H9 (cell line): ENCODE measurements around the gene CFH. TPM values are rescaled to one million over a fixed set of nuclear protein-coding genes. Genes with fewer than 3 reads are reported as not detected.

Experiments
- DNase-seq: peaks from one replicate; pipeline ENCODE4 v3.0.0-alpha.2; 2017
- H2AFZ ChIP-seq: one replicate; pipeline ENCODE4 v1.6.1; 2013; ENCODE audit warnings: mild to moderate bottlenecking, low read length, control low read depth, moderate library complexity
- H2AK5ac ChIP-seq: 2 replicates; pipeline ENCODE4 v1.6.1; 2013; ENCODE audit warnings: low read length, control low read depth, mixed read lengths; ENCODE audit not compliant: insufficient read length
- H2BK120ac ChIP-seq: one replicate; pipeline ENCODE4 v1.6.1; 2013; ENCODE audit warnings: low read depth, mild to moderate bottlenecking, low read length, control low read depth, inconsistent platforms; ENCODE audit not compliant: poor library complexity, severe bottlenecking
- H2BK12ac ChIP-seq: 2 replicates; pipeline ENCODE4 v1.6.1; 2013; ENCODE audit warnings: low read length, control low read depth, mixed read lengths, low read depth; ENCODE audit not compliant: insufficient read length
- H2BK15ac ChIP-seq: 2 replicates; pipeline ENCODE4 v1.6.1; 2013; ENCODE audit warnings: low read depth, low read length, control low read depth
- H2BK20ac ChIP-seq: one replicate; pipeline ENCODE4 v1.6.1; 2013; ENCODE audit warnings: low read depth, mild to moderate bottlenecking, low read length, control low read depth, inconsistent platforms; ENCODE audit not compliant: poor library complexity, severe bottlenecking
- H2BK5ac ChIP-seq: 2 replicates; pipeline ENCODE4 v1.6.1; 2013; ENCODE audit warnings: low read length, control low read depth, mixed read lengths; ENCODE audit not compliant: insufficient read length
- H3K14ac ChIP-seq: 2 replicates; pipeline ENCODE4 v1.6.1; 2013; ENCODE audit warnings: low read length, control low read depth; ENCODE audit not compliant: insufficient read depth
- H3K18ac ChIP-seq: 2 replicates; pipeline ENCODE4 v1.6.1; 2013; ENCODE audit warnings: low read depth, mild to moderate bottlenecking, mixed read lengths, low read length, control low read depth; ENCODE audit not compliant: insufficient read length
- H3K23ac ChIP-seq: 2 replicates; pipeline ENCODE4 v1.6.1; 2013; ENCODE audit warnings: low read length, control low read depth, mixed read lengths, low read depth; ENCODE audit not compliant: insufficient read length
- H3K23me2 ChIP-seq: 2 replicates; pipeline ENCODE4 v1.6.1; 2013; ENCODE audit warnings: low read depth, mild to moderate bottlenecking, mixed read lengths, low read length, control low read depth; ENCODE audit not compliant: insufficient read length, poor library complexity, severe bottlenecking
- H3K27ac ChIP-seq: 2 replicates; pipeline ENCODE4 v1.5.1; 2013; ENCODE audit warnings: low read length, control low read depth, mixed read lengths, low read depth; ENCODE audit not compliant: insufficient read length
- H3K27me3 ChIP-seq: 2 replicates; pipeline ENCODE4 v1.6.1; 2013; ENCODE audit warnings: low read length, control low read depth, inconsistent platforms; ENCODE audit not compliant: insufficient read depth
- H3K4ac ChIP-seq: 2 replicates; pipeline ENCODE4 v1.6.1; 2013; ENCODE audit warnings: low read depth, mild to moderate bottlenecking, control low read depth, inconsistent platforms, low read length, moderate library complexity
- H3K4me1 ChIP-seq: 2 replicates; pipeline ENCODE4 v1.6.1; 2013; ENCODE audit warnings: low read length, control low read depth, inconsistent platforms; ENCODE audit not compliant: insufficient read depth
- H3K4me2 ChIP-seq: 2 replicates; pipeline ENCODE4 v1.6.1; 2013; ENCODE audit warnings: low read length, control low read depth, mixed read lengths; ENCODE audit not compliant: insufficient read length, insufficient read depth
- H3K56ac ChIP-seq: 2 replicates; pipeline ENCODE4 v1.6.1; 2013; ENCODE audit warnings: low read depth, mild to moderate bottlenecking, mixed read lengths, low read length, control low read depth; ENCODE audit not compliant: insufficient read length
- H3K79me1 ChIP-seq: 2 replicates; pipeline ENCODE4 v1.6.1; 2013; ENCODE audit warnings: low read depth, mild to moderate bottlenecking, moderate library complexity, low read length, control low read depth, inconsistent platforms; ENCODE audit not compliant: insufficient read depth, poor library complexity, severe bottlenecking
- H3K79me2 ChIP-seq: 2 replicates; pipeline ENCODE4 v1.6.1; 2013; ENCODE audit warnings: low read length, control low read depth, inconsistent platforms; ENCODE audit not compliant: insufficient read depth
- H3K9ac ChIP-seq: 2 replicates; pipeline ENCODE4 v1.6.1; 2013; ENCODE audit warnings: low read length, control low read depth, mixed read lengths; ENCODE audit not compliant: insufficient read length; ENCODE audit errors: extremely low read depth
- H3K9me3 ChIP-seq: one replicate; pipeline ENCODE4 v1.6.1; 2013; ENCODE audit warnings: low read depth, low read length, inconsistent platforms; ENCODE audit not compliant: control insufficient read depth
- H3T11ph ChIP-seq: one replicate; pipeline ENCODE4 v1.6.1; 2013; ENCODE audit warnings: mild to moderate bottlenecking, low read length, control low read depth, inconsistent platforms
- H4K20me1 ChIP-seq: one replicate; pipeline ENCODE4 v1.6.1; 2013; ENCODE audit not compliant: control insufficient read depth, insufficient read length, insufficient read depth
- H4K5ac ChIP-seq: 2 replicates; pipeline ENCODE4 v1.6.1; 2013; ENCODE audit warnings: low read depth, mild to moderate bottlenecking, mixed read lengths, low read length, control low read depth; ENCODE audit not compliant: insufficient read length
- H4K8ac ChIP-seq: replicated peaks from 2 replicates; pipeline ENCODE4 v1.6.1; 2013; ENCODE audit warnings: low read length, control low read depth, mixed read lengths, low read depth; ENCODE audit not compliant: insufficient read length
- H4K91ac ChIP-seq: 2 replicates; pipeline ENCODE4 v1.6.1; 2013; ENCODE audit warnings: low read depth, mild to moderate bottlenecking, moderate library complexity, mixed read lengths, low read length, control low read depth; ENCODE audit not compliant: insufficient read length
- H3K27ac Mint-ChIP-seq, 3 experiments: 2 replicates in 2 of 3; 3 replicates in 1 of 3; pipeline ENCODE4 v1.8.0; 2020 to 2021; ENCODE audit warnings: mixed read lengths in 3 of 3, mild to moderate bottlenecking in 1 of 3, moderate library complexity in 1 of 3
- H3K27me3 Mint-ChIP-seq: 2 replicates; pipeline ENCODE4 v1.8.0; 2021; ENCODE audit warnings: low read depth, mild to moderate bottlenecking, moderate library complexity, mixed read lengths
- H3K36me3 Mint-ChIP-seq, 3 experiments: 2 replicates in 2 of 3; 3 replicates in 1 of 3; pipeline ENCODE4 v1.8.0; 2020 to 2021; ENCODE audit warnings: low read depth in 3 of 3, mixed read lengths in 3 of 3; ENCODE audit not compliant: insufficient read depth in 1 of 3
- H3K4me1 Mint-ChIP-seq, 2 experiments: 2 replicates each; pipeline ENCODE4 v1.8.0; 2020; ENCODE audit warnings: mixed read lengths in 2 of 2
- H3K4me3 Mint-ChIP-seq, 2 experiments: 2 replicates in 1 of 2; 3 replicates in 1 of 2; pipeline ENCODE4 v1.8.0; 2020 to 2021; ENCODE audit warnings: mild to moderate bottlenecking in 2 of 2, mixed read lengths in 2 of 2, moderate library complexity in 1 of 2
- H3K9me3 Mint-ChIP-seq, 2 experiments: 2 replicates in 1 of 2; 3 replicates in 1 of 2; pipeline ENCODE4 v1.8.0; 2020; ENCODE audit warnings: mild to moderate bottlenecking in 2 of 2, mixed read lengths in 2 of 2, moderate library complexity in 1 of 2
- CTCF ChIP-seq: fragments of 200-600 bp; sonication (generic); conservative IDR thresholded peaks from 3 replicates; pipeline ENCODE4 v1.8.0; 2021; ENCODE audit warnings: antibody characterized with exemption, mild to moderate bottlenecking
- WGBS: extraction: QIAGEN DNeasy Blood & Tissue Kit; methylation state at CpG from one replicate; pipeline ENCODE4 v1.1.7; 2013; ENCODE audit warnings: missing lambda C conversion rate, low lambda C conversion rate, mixed read lengths; ENCODE audit not compliant: insufficient read length; ENCODE audit errors: extremely low coverage; 5-methylcytosine and 5-hydroxymethylcytosine counted together
- total RNA-seq: library from RNA; stranded (reverse); gene quantifications from 2 replicates; pipeline ENCODE4 v1.2.1, GENCODE V29; 2021

Gene CFH
- total RNA-seq, 1 experiment from 2014 or later = not detected

GRCh38 chr1:196680107-196680506 lies 28.3 kb downstream of the CFH start:
- Histone ChIP-seq H2AFZ (no peak overlapping the region), H4K91ac (no peak overlapping the region), H3K4ac (no peak overlapping the region), H2BK5ac (no peak overlapping the region), H2BK12ac (no peak overlapping the region), H3K4me2 (no peak overlapping the region), H3K9ac (no peak overlapping the region), H3K79me2 (no peaks in the 10 kb centered on the region), H2BK20ac (no peak overlapping the region), H3K18ac (no peak overlapping the region), H4K20me1 (no peaks in the 10 kb centered on the region), H3K27me3 (no peaks in the 10 kb centered on the region), H2BK120ac (no peak overlapping the region), H3K79me1 (no peaks in the 10 kb centered on the region), H3K4me1 (no peaks in the 10 kb centered on the region), H2AK5ac (no peak overlapping the region), H3K23me2 (no peaks in the 10 kb centered on the region), H3K23ac (no peak overlapping the region), H3K9me3 (no peaks in the 10 kb centered on the region), H4K5ac (no peak overlapping the region), H2BK15ac (no peak overlapping the region), H4K8ac (no peak overlapping the region), H3T11ph (no peak overlapping the region), H3K56ac (no peak overlapping the region), H3K27ac (no peak overlapping the region), H3K14ac (no peak overlapping the region)
- no CpG with 5 or more reads among the region's 2 CpGs for WGBS
- Mint-ChIP-seq H3K27ac (no peak overlapping the region), H3K36me3 (no peaks in the 10 kb centered on the region), H3K27me3 (no peaks in the 10 kb centered on the region), H3K4me3 (no peak overlapping the region), H3K9me3 (no peaks in the 10 kb centered on the region), H3K4me1 (no peaks in the 10 kb centered on the region)
- DNase-seq = no peak
- TF ChIP-seq CTCF = no peak
